Adrenal gland (tissue), 5 donors: ENCODE measurements around the gene SOX8.

Source experiments
- POLR2A ChIP-seq, 2 donors: fragments of 450-650 bp; IDR thresholded peaks; one replicate each; pipeline ENCODE4 v1.6.1; 2017; ENCODE audit warnings: antibody characterized with exemption in 2 of 2, mild to moderate bottlenecking in 2 of 2, moderate library complexity in 1 of 2
- TF ChIP-seq, protein P1 (sequence below), 6 experiments: fragments of 450-650 bp in 4 of 6; fragments of 200-600 bp in 2 of 6; sonication (generic) in 1 of 6; IDR thresholded peaks; 1 replicate in 5 of 6; 2 replicates in 1 of 6; pipeline versions ENCODE4 v1.5.1 to v1.8.0; 2016 to 2021; ENCODE audit warnings: antibody characterized with exemption in 6 of 6, mild to moderate bottlenecking in 2 of 6, moderate library complexity in 1 of 6
- donor health status: DM: no; HTN: no; CAD: no.

DNA sequence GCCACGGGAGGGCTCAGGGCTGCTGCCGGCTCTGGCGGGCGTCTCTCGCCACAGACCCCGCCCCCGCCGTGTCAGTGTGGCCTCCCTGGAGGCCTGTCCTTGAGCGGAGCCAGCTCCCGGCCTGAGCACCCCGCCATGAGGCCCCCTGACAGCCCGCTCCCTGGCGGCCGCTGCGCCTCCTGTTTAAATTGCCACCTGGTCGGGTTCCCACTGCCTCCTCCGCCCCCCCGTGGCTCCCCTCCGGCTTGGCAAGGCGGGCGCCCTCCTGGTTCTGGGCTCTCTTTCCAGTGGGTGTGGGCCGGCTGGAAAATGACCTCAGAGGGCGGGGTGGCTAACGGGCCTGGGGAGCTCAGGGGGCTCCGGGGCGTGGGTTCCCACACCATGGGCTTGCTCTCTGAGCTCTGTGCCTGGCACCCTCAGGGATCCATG is 48.9 kb downstream of the SOX8 start:
- TF ChIP-seq, protein P1, sequence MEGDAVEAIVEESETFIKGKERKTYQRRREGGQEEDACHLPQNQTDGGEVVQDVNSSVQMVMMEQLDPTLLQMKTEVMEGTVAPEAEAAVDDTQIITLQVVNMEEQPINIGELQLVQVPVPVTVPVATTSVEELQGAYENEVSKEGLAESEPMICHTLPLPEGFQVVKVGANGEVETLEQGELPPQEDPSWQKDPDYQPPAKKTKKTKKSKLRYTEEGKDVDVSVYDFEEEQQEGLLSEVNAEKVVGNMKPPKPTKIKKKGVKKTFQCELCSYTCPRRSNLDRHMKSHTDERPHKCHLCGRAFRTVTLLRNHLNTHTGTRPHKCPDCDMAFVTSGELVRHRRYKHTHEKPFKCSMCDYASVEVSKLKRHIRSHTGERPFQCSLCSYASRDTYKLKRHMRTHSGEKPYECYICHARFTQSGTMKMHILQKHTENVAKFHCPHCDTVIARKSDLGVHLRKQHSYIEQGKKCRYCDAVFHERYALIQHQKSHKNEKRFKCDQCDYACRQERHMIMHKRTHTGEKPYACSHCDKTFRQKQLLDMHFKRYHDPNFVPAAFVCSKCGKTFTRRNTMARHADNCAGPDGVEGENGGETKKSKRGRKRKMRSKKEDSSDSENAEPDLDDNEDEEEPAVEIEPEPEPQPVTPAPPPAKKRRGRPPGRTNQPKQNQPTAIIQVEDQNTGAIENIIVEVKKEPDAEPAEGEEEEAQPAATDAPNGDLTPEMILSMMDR (IDR thresholded peaks at IDR 0.05), result no peak
- TF ChIP-seq POLR2A (IDR thresholded peaks at IDR 0.05), result no peak
